ENCODE data around the gene WDR6.
A peak's percentile ranks its signal among the peaks of the same experiment; 100 is the strongest.
"Not testable (repeated sequence)": the region's sequence is repeated elsewhere in the genome, so short reads cannot be mapped to it uniquely, and the experiment has no call there.

Gene WDR6

GRCh38 chr3:49001155-49001554 lies 6.0 kb upstream of the WDR6 start:
- no peak for FAIRE-seq
- no peak for TF ChIP-seq POLR2A (IDR thresholded peaks at IDR 0.05; ENCODE audit: low read depth, low read length)
- no peak for DNase-seq (ENCODE audit: insufficient read length, low spot score)

- DNase-seq (ENCODE audit: insufficient read length, low spot score) (no peak), FAIRE-seq (no peak)
- TF ChIP-seq POLR2A (IDR thresholded peaks at IDR 0.05; ENCODE audit: low read depth, low read length) = no peak
These were observed 2.6 kb upstream of the WDR6 start for GRCh38 chr3:49004352-49005302.

- FAIRE-seq = no peak
- no peak for DNase-seq (ENCODE audit: insufficient read length, low spot score)
- TF ChIP-seq POLR2A (IDR thresholded peaks at IDR 0.05; ENCODE audit: low read depth, low read length) = no peak
These were observed 1.9 kb upstream of the WDR6 start for GRCh38 chr3:49005303-49005680.

- FAIRE-seq (no peak), DNase-seq (ENCODE audit: insufficient read length, low spot score) (no peak)
- TF ChIP-seq POLR2A (IDR thresholded peaks at IDR 0.05; ENCODE audit: low read depth, low read length) = no peak
These were observed 1.2 kb upstream of the WDR6 start for GRCh38 chr3:49005998-49006397.

- no peak for TF ChIP-seq POLR2A (IDR thresholded peaks at IDR 0.05; ENCODE audit: low read depth, low read length)
- FAIRE-seq (no peak), DNase-seq (ENCODE audit: insufficient read length, low spot score) (no peak)
These were observed 653 bp upstream of the WDR6 start for GRCh38 chr3:49006408-49007067.

- no peak for TF ChIP-seq POLR2A (IDR thresholded peaks at IDR 0.05; ENCODE audit: low read depth, low read length)
- peak; percentile 76 for DNase-seq (ENCODE audit: insufficient read length, low spot score)
- no peak for FAIRE-seq
These were observed 759 bp downstream of the WDR6 start for GRCh38 chr3:49007771-49008528.

GRCh38 chr3:49008627-49009026 lies 1.4 kb downstream of the WDR6 start:
- not testable (repeated sequence) for FAIRE-seq; DNase-seq (ENCODE audit: insufficient read length, low spot score)

- no peak for TF ChIP-seq POLR2A (IDR thresholded peaks at IDR 0.05; ENCODE audit: low read depth, low read length)
- FAIRE-seq (no peak), DNase-seq (ENCODE audit: insufficient read length, low spot score) (no peak)
These were observed 2.2 kb downstream of the WDR6 start for GRCh38 chr3:49009396-49009795.

GRCh38 chr3:49012441-49013017 lies 5.3 kb downstream of the WDR6 start:
- no peak for TF ChIP-seq POLR2A (IDR thresholded peaks at IDR 0.05; ENCODE audit: low read depth, low read length)
- DNase-seq (ENCODE audit: insufficient read length, low spot score) (no peak), FAIRE-seq (no peak)

- FAIRE-seq (no peak), DNase-seq (ENCODE audit: insufficient read length, low spot score) (no peak)
- TF ChIP-seq POLR2A (IDR thresholded peaks at IDR 0.05; ENCODE audit: low read depth, low read length) = no peak
These were observed 6.0 kb downstream of the WDR6 start for GRCh38 chr3:49013113-49013737.

GRCh38 chr3:49013738-49014660 lies 6.8 kb downstream of the WDR6 start:
- no peak for FAIRE-seq
- no peak for TF ChIP-seq POLR2A (IDR thresholded peaks at IDR 0.05; ENCODE audit: low read depth, low read length)
- no peak for DNase-seq (ENCODE audit: insufficient read length, low spot score)

GRCh38 chr3:49015072-49015471 lies 7.9 kb downstream of the WDR6 start:
- no peak for FAIRE-seq
- DNase-seq (ENCODE audit: insufficient read length, low spot score) = no peak
- no peak for TF ChIP-seq POLR2A (IDR thresholded peaks at IDR 0.05; ENCODE audit: low read depth, low read length)

Data from H54 (cell line).